GM18870 (cell line): ENCODE results near the gene SOD1.

Experiments used
- ATAC-seq: cut with Tn5 transposase; IDR thresholded peaks from one replicate; pipeline ENCODE4 v1.9.1; 2021; ENCODE audit warnings: moderate library complexity; ENCODE audit not compliant: unreplicated experiment

Gene SOD1

DNA sequence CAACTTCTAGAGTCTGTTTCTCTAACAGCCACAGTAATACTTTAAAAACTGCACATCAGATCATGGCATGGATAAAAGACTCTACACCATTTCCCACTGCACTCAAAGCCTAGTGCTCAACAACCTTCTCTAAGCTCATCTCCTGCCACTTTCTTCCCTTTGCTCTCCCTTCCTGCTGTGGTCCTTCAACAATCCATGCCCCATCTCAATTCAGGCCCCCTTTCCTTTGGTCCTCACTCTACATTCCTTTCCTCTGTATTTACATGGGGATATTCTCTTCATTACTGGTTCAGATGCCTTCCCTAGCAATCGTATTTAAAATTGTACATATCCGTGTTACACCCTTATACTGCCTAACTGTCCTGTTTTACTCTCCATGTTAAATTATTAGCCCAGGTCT, 19.0 kb downstream of the SOD1 start:
- no peak for ATAC-seq

- ATAC-seq = no peak
Measured at GRCh38 chr21:31682620-31683019, 23.1 kb downstream of the SOD1 start.

DNA sequence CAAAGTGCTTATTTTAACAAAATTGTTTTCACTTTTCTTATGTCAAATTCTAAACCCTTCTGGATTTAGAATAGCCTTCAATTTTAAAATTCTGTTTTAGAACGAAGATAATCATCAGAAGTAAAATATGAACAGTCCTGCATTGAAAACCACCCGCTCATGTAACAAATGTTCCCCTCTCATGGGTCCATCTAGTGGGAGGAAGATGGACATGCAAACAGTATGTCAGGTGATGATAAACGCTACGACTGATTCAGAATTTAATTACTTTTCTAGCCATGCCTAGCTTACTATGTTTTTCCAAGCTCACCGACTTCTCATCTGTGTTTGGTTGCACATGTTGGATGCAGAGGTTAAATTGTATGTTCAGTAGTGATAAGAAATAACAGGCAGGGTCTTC, 23.5 kb downstream of the SOD1 start:
- no peak for ATAC-seq

GRCh38 chr21:31684918-31685317, 25.4 kb downstream of the SOD1 start:
- no peak for ATAC-seq

GRCh38 chr21:31686272-31686915, 26.9 kb downstream of the SOD1 start:
- no peak for ATAC-seq

GRCh38 chr21:31687108-31687507, 27.6 kb downstream of the SOD1 start:
- no peak for ATAC-seq

- ATAC-seq = no peak
Measured at GRCh38 chr21:31688603-31689368, 29.3 kb downstream of the SOD1 start.

DNA sequence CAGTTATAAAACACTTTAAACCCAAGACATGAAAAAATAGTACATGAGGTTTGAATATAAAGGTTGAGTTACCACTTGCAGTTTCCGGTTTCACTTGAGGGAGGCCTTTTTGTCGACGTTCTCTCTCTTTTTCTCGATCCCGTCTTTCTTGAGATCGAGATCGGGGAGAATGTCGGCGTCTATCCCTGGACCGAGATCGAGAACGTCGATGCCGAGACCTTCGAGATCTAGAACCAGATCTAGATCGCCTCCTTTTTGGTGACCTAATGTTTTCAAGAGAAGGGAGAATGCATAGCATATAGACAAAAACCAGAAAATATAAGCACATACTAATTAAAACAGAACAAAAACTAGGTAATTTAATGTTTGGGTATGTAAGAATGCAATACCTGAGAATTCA, 33.7 kb downstream of the SOD1 start:
- no peak for ATAC-seq

DNA sequence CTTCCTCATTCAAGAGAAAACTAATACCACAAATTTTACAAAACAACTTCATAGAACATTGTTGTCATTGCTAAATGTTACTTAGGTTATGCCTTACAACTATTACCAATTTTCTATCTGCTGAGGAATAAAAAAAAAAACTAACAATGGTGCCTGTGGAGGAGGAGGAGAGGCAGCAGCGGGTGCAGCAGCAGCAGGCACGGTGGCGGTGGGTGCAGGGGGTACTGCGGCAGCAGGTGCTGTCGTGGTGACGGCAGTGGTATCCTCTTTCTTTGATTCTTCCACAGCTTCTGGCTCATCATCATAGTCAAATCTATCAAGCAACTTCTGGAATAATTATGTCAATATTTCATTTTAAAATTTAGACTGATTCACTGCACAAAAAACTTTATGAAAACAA, 36.9 kb downstream of the SOD1 start:
- no peak for ATAC-seq

DNA sequence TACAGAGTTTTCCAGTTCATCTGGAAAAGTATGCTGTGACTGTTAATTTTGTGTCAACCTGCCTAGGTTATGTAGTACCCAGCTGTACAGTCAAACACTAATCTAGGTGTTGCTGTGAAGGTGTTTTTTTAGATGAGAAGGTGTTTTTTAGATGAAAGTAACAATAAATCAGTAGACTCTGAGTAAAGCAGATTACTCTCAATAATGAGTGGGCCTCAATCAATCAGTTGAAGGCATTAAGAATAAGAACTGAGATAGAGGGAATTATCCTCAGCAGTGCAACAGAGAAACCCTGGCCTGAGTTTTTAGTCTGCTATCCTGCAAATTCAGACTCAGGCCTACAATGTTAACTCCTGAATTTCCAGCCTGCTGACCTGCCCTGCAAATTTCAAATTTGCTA, 39.0 kb downstream of the SOD1 start:
- no peak for ATAC-seq

DNA sequence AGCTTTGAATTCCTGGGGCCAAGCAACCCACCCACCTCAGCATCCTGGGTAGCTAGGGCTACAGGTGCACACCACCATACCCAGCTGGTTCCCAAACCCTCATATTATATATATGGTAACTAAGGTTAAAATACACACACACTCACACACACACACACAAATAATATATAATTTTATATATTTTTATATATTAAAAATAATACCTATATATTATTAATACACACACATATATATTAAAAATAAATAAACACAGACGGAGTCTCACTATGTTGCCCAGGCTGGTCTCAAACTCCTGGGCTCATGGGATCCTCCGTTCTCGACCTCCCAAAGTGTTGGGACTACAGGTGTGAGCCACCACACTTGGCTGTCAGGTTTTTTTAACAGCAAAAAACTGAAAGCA, 40.5 kb downstream of the SOD1 start:
- ATAC-seq = no peak

- ATAC-seq = no peak
Measured at GRCh38 chr21:31706562-31706961, 47.1 kb downstream of the SOD1 start.

GRCh38 chr21:31707499-31707898, 48.0 kb downstream of the SOD1 start:
- ATAC-seq = no peak

DNA sequence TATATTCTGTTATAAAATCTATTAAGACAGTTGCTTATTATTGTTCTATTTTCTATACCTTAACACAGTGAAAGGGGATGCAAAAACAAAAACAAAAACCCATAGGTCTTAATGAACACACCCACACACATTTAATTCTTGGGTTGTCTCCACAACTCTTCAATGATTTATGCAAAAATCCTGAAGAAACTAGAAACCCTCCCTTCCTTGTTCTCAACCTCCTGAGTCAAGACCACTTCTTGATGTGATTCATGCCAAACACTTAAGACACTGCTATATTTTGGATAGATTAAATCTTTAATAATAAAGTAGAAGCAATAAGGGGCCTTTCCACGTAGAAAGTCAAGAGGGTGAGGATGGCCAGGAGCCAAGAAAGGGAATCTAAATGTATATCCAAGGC, 49.0 kb downstream of the SOD1 start:
- ATAC-seq = no peak

GRCh38 chr21:31710586-31710985, 51.1 kb downstream of the SOD1 start:
- no peak for ATAC-seq

DNA sequence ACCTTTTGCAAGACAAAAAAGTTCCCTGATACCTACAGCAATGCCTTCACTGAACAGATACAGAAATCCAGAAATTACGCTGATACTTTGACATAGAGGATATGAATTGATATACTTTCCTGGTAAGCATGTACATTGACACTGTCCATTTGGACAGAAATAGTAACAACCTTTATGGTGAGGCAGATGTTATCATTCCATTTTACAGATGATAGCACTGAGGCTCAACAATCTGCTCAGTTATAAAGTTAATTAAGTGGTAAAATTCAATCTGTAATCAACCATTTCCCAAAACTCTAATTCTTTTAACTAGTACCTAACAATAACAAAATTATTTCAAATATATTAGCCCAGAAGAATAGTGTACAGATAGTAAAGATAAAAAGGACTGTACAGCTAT, 51.8 kb downstream of the SOD1 start:
- no peak for ATAC-seq

GRCh38 chr21:31711745-31712285, 52.3 kb downstream of the SOD1 start:
- no peak for ATAC-seq

- ATAC-seq = no peak
Measured at GRCh38 chr21:31713115-31713514, 53.6 kb downstream of the SOD1 start.

- ATAC-seq = no peak
Measured at GRCh38 chr21:31713973-31714740, 54.7 kb downstream of the SOD1 start.

- no peak for ATAC-seq
Measured at GRCh38 chr21:31714741-31715365, 55.4 kb downstream of the SOD1 start.

DNA sequence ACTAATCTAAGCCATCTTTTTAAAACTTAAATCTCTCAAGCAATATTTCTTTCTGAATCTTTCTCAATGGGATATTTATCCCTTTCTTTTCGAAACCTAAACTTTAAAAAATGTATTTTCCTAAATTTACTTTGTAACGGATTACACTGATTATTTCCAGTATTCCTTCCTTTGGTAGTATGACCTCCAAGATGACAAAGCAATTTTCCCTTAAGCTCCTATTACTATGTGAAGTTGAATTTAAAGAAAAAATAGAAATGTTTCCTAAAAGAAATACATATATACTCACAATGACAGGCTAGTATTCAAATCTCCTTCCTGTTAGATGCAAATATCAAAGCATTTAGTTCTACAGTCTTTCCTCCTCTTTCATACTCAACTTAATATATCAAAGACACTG, 56.6 kb downstream of the SOD1 start:
- ATAC-seq = no peak
